Memory B cell (primary cell): ENCODE results near the gene KRTAP10-10.
"Not testable (repeated sequence)": the region's sequence is repeated elsewhere in the genome, so short reads cannot be mapped to it uniquely, and the experiment has no call there.

Experiments
- ATAC-seq: fragments of 150-1000 bp; cut with Tn5 transposase; 2 replicates; pipeline ENCODE4 v1.10.0; 2021; ENCODE audit warnings: low read depth, mild to moderate bottlenecking, moderate library complexity
- DNase-seq, 2 donors: peaks; one replicate each; pipeline ENCODE4 v3.0.0; 2022; ENCODE audit warnings: low spot score in 2 of 2
- H3K27ac Mint-ChIP-seq: one replicate; pipeline ENCODE4 v1.8.0; 2022; ENCODE audit warnings: mild to moderate bottlenecking, moderate library complexity, mixed read lengths
- H3K27me3 Mint-ChIP-seq: one replicate; pipeline ENCODE4 v1.8.0; 2022; ENCODE audit warnings: mixed read lengths
- H3K36me3 Mint-ChIP-seq: one replicate; pipeline ENCODE4 v1.8.0; 2022; ENCODE audit warnings: mild to moderate bottlenecking, mixed read lengths
- H3K4me1 Mint-ChIP-seq: one replicate; pipeline ENCODE4 v1.8.0; 2022; ENCODE audit warnings: mixed read lengths
- H3K4me3 Mint-ChIP-seq: one replicate; pipeline ENCODE4 v1.8.0; 2022; ENCODE audit warnings: mild to moderate bottlenecking, moderate library complexity, mixed read lengths
- H3K9me3 Mint-ChIP-seq: one replicate; pipeline ENCODE4 v1.8.0; 2022; ENCODE audit warnings: mixed read lengths

KRTAP10-10 gene

DNA sequence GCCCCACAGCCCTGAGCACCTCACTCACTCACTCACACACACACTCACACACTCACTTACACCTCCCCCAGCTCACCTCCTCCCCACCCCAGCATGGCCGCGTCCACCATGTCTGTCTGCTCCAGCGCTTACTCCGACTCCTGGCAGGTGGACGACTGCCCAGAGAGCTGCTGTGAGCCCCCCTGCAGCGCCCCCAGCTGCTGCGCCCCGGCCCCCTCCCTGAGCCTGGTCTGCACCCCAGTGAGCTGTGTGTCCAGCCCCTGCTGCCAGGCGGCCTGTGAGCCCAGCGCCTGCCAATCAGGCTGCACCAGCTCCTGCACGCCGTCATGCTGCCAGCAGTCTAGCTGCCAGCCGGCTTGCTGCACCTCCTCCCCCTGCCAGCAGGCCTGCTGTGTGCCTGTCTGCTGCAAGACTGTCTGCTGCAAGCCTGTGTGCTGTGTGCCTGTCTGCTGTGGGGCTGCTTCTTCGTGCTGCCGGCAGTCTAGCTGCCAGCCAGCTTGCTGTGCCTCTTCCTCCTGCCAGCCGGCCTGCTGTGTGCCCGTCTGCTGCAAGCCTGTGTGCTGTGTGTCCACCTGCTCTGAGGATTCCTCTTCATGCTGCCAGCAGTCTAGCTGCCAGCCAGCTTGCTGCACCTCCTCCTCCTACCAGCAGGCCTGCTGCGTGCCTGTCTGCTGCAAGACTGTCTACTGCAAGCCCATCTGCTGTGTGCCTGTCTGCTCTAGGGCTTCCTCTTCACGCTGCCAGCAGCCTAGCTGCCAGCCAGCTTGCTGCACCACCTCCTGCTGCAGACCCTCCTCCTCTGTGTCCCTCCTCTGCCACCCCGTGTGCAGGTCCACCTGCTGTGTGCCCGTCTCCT lies 9.4 kb downstream of the KRTAP10-10 start, which contains the start of gene KRTAP10-11:
Gene KRTAP10-11, plus strand, starts transcription at position 49 of the 856 bp plus-strand sequence. Its CDS starts 45 bp downstream, at position 94.
- H3K36me3 Mint-ChIP-seq, H3K4me3 Mint-ChIP-seq, ATAC-seq, DNase-seq, H3K4me1 Mint-ChIP-seq, H3K27ac Mint-ChIP-seq: not testable (repeated sequence)
- H3K9me3 Mint-ChIP-seq: peaks cover 17% of the 10 kb centered on the region
- H3K27me3 Mint-ChIP-seq: peaks cover 15% of the 10 kb centered on the region

- ATAC-seq: no peak
- Mint-ChIP-seq H3K27me3 (peaks cover 15% of the 10 kb centered on the region), H3K4me3 (no peak overlapping the region), H3K4me1 (peaks cover 3% of the 10 kb centered on the region), H3K36me3 (no peaks in the 10 kb centered on the region), H3K9me3 (peaks cover 16% of the 10 kb centered on the region), H3K27ac (no peak overlapping the region)
- no peak for DNase-seq
Observed at GRCh38 chr21:44647222-44647552, 10.0 kb downstream of the KRTAP10-10 start.

DNA sequence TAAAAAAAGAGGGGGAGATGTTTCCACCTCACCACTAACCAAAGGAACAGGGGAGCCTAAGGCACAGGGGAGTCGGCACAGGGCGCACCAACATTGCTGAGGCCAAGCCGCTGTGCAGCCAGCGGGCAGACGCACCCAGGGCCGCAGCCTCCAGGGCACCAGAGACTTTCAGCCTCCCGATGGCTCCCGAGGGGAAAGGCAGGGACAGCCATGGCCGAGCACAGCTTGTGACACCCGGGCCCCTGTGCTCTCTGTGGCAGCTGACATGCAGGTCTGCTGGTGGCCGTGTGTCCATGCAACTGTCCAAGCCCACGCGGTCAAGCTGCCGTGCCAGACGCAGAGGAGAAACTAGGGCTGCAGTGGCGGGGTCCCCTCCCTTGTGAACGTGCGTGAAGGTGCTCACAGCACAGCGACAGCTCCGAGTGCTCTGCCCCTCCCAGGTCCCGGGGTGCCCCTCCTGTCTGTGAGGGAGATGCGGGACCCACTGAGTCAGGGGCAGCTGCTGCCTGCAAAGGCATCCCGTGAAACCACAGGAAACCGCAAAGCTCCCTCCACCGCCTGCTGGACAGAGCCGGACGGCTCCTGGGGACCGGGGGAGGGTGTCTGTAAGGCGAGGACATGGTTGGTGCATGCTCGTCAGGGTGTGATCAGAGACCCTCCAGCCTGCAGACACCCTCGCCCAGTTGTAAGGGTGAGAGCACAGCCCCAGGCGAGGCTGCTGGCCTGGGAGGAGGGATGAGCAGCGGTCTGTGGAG lies 11.6 kb downstream of the KRTAP10-10 start:
- DNase-seq (no peak), ATAC-seq (no peak)
- Mint-ChIP-seq H3K4me3 (no peak overlapping the region), H3K36me3 (no peaks in the 10 kb centered on the region), H3K4me1 (peaks cover 3% of the 10 kb centered on the region), H3K9me3 (peaks cover 9% of the 10 kb centered on the region), H3K27ac (no peak overlapping the region), H3K27me3 (peaks cover 11% of the 10 kb centered on the region)

GRCh38 chr21:44649521-44650100 lies 12.5 kb downstream of the KRTAP10-10 start:
- Mint-ChIP-seq H3K9me3 (peaks cover 5% of the 10 kb centered on the region), H3K4me1 (peaks cover 3% of the 10 kb centered on the region), H3K4me3 (no peak overlapping the region), H3K27ac (no peak overlapping the region), H3K27me3 (peaks cover 11% of the 10 kb centered on the region), H3K36me3 (no peaks in the 10 kb centered on the region)
- ATAC-seq (no peak), DNase-seq (no peak)

GRCh38 chr21:44650265-44650972 lies 13.3 kb downstream of the KRTAP10-10 start:
- ATAC-seq (no peak), DNase-seq (no peak)
- peaks cover 11% of the 10 kb centered on the region for H3K27me3 Mint-ChIP-seq
- no peak overlapping the region for H3K4me3 Mint-ChIP-seq
- peaks cover 3% of the 10 kb centered on the region for H3K4me1 Mint-ChIP-seq
- no peaks in the 10 kb centered on the region for H3K36me3 Mint-ChIP-seq
- no peaks in the 10 kb centered on the region for H3K9me3 Mint-ChIP-seq
- H3K27ac Mint-ChIP-seq: no peak overlapping the region

GRCh38 chr21:44650973-44651675 lies 14.0 kb downstream of the KRTAP10-10 start:
- Mint-ChIP-seq H3K27ac (no peak overlapping the region), H3K4me1 (peaks cover 3% of the 10 kb centered on the region), H3K27me3 (peaks cover 11% of the 10 kb centered on the region), H3K36me3 (no peaks in the 10 kb centered on the region), H3K9me3 (peaks cover under 1% of the 10 kb centered on the region), H3K4me3 (no peak overlapping the region)
- no peak for DNase-seq
- ATAC-seq: no peak

- peaks cover 6% of the 10 kb centered on the region for H3K4me1 Mint-ChIP-seq
- H3K4me3 Mint-ChIP-seq: no peak overlapping the region
- H3K9me3 Mint-ChIP-seq: peaks cover 8% of the 10 kb centered on the region
- DNase-seq: no peak
- peaks cover 7% of the 10 kb centered on the region for H3K27me3 Mint-ChIP-seq
- peaks cover 1% of the 10 kb centered on the region for H3K36me3 Mint-ChIP-seq
- no peak overlapping the region for H3K27ac Mint-ChIP-seq
- no peak for ATAC-seq
Observed at GRCh38 chr21:44653123-44653522, 16.0 kb downstream of the KRTAP10-10 start.

- Mint-ChIP-seq H3K36me3 (peaks cover 1% of the 10 kb centered on the region), H3K27ac (no peak overlapping the region), H3K4me1 (peaks cover 7% of the 10 kb centered on the region), H3K4me3 (no peak overlapping the region), H3K27me3 (peaks cover 7% of the 10 kb centered on the region), H3K9me3 (peaks cover 8% of the 10 kb centered on the region)
- DNase-seq (no peak), ATAC-seq (no peak)
Observed at GRCh38 chr21:44653656-44654575, 16.8 kb downstream of the KRTAP10-10 start.

GRCh38 chr21:44654576-44655175 lies 17.5 kb downstream of the KRTAP10-10 start, which contains the start of gene KRTAP12-4:
Gene KRTAP12-4 (minus strand): TSS chr21:44654659. CDS start chr21:44654614, 45 bp downstream.
- no peak for ATAC-seq
- Mint-ChIP-seq H3K9me3 (peaks cover 8% of the 10 kb centered on the region), H3K27me3 (peaks cover 6% of the 10 kb centered on the region), H3K27ac (no peak within 1 kb of the TSS), H3K36me3 (peaks cover 1% of the 10 kb centered on the region), H3K4me3 (no peak within 1 kb of the TSS), H3K4me1 (peaks cover 7% of the 10 kb centered on the region)
- no peak for DNase-seq

DNA sequence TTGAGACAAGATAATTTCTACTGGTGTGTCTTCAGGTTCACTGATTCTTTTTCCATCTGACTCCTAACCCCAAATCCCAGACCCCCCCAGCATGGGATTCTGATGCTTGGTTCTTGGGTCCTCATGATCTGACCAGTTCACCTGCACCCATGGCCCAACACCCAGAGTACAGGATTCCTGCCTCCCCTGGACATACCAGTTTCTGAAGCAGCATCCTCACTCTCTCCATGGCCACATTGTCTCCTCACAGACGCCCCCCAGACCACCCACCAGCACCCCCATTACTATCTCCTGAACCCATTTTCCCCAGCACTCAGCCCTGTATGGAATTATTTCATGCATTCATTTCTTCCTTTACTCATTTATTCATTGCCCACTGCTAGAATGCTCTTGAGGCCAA lies 19.7 kb downstream of the KRTAP10-10 start:
- H3K36me3 Mint-ChIP-seq: peaks cover 1% of the 10 kb centered on the region

GRCh38 chr21:44657635-44658540 lies 20.7 kb downstream of the KRTAP10-10 start, which contains the start of gene KRTAP12-3:
Gene KRTAP12-3 (plus strand): TSS chr21:44657932. CDS start chr21:44657980, 48 bp downstream.
- Mint-ChIP-seq H3K9me3 (peaks cover 15% of the 10 kb centered on the region), H3K27ac (no peak within 1 kb of the TSS), H3K4me3 (peak within 1 kb of the TSS; percentile 46), H3K4me1 (peaks cover 7% of the 10 kb centered on the region), H3K27me3 (peaks cover 10% of the 10 kb centered on the region), H3K36me3 (peaks cover 1% of the 10 kb centered on the region)
- no peak for DNase-seq
- ATAC-seq: peak; percentile 53

More for the DNA sequence above, 19.7 kb downstream of the KRTAP10-10 start:
- Mint-ChIP-seq H3K4me1 (peaks cover 7% of the 10 kb centered on the region), H3K27me3 (peaks cover 6% of the 10 kb centered on the region), H3K4me3 (no peak overlapping the region), H3K9me3 (peaks cover 10% of the 10 kb centered on the region), H3K27ac (no peak overlapping the region)
- DNase-seq (no peak), ATAC-seq (no peak)
